IMR-90 (cell line): Measurements from ENCODE around the gene MAP1LC3A. TPM values are rescaled to one million over a fixed set of nuclear protein-coding genes. Genes with fewer than 3 reads are reported as not detected.

Experiments
- ATAC-seq: fragments of 200-7000 bp; cut with Tn5 transposase; 2 replicates; pipeline ENCODE4 v1.9.1; 2020; ENCODE audit warnings: low read depth, mild to moderate bottlenecking, moderate library complexity
- BruUV-seq: library from RNA; stranded (reverse); fragments of 400-500 nt; replicated peaks from 2 replicates; lab custom pipeline; 2021; lab: Mats Ljungman, UMichigan
- CTCF ChIA-PET: fragments of 300-600 bp; formaldehyde crosslinking; extraction: SDS; loops from one replicate; lab custom pipeline; 2021; ENCODE audit warnings: antibody characterized with exemption; lab: Yijun Ruan, JAX
- POLR2A ChIA-PET: fragments of 300-600 bp; sonication (Branson Sonifier 250); formaldehyde crosslinking; loops from one replicate; lab custom pipeline; 2022; ENCODE audit warnings: antibody characterized with exemption; ENCODE audit not compliant: unreplicated experiment; lab: Charles Lee
- DNase-seq: peaks from one replicate; pipeline ENCODE4 v3.0.0; 2013
- H2AFZ ChIP-seq: replicated peaks from 2 replicates; pipeline ENCODE3; 2013; ENCODE audit warnings: low read length, mild to moderate bottlenecking; ENCODE audit not compliant: poor library complexity
- H2AK5ac ChIP-seq: 2 replicates; pipeline ENCODE4 v1.6.1; 2013; ENCODE audit warnings: low read depth, low read length, inconsistent platforms
- H2AK9ac ChIP-seq: replicated peaks from 2 replicates; pipeline ENCODE3; 2013; ENCODE audit warnings: mild to moderate bottlenecking, low read depth, low read length, moderate library complexity; ENCODE audit not compliant: poor library complexity
- H2BK120ac ChIP-seq: 2 replicates; pipeline ENCODE4 v1.6.1; 2013; ENCODE audit warnings: low read depth, low read length, inconsistent platforms
- H2BK15ac ChIP-seq: 3 replicates; pipeline ENCODE4 v1.6.1; 2013; ENCODE audit warnings: low read depth, low read length, inconsistent platforms
- H2BK20ac ChIP-seq: 2 replicates; pipeline ENCODE4 v1.6.1; 2013; ENCODE audit warnings: low read depth, mild to moderate bottlenecking, inconsistent platforms, low read length, moderate library complexity
- H2BK5ac ChIP-seq: 2 replicates; pipeline ENCODE4 v1.6.1; 2013; ENCODE audit warnings: mild to moderate bottlenecking, low read depth, low read length, inconsistent platforms; ENCODE audit not compliant: poor library complexity, severe bottlenecking
- H3K14ac ChIP-seq: replicated peaks from 2 replicates; pipeline ENCODE4 v1.6.1; 2013; ENCODE audit warnings: low read depth, low read length, inconsistent platforms
- H3K18ac ChIP-seq: 2 replicates; pipeline ENCODE4 v1.6.1; 2013; ENCODE audit warnings: low read depth, low read length, control low read depth
- H3K23ac ChIP-seq: 2 replicates; pipeline ENCODE4 v1.6.1; 2013; ENCODE audit warnings: low read depth, low read length, inconsistent platforms
- H3K27ac ChIP-seq: 2 replicates; pipeline ENCODE4 v1.5.1; 2013; ENCODE audit warnings: mild to moderate bottlenecking, control low read depth, low read length; ENCODE audit not compliant: insufficient read depth
- H3K27me3 ChIP-seq: 2 replicates; pipeline ENCODE4 v1.6.1; 2013; ENCODE audit warnings: low read length; ENCODE audit not compliant: control insufficient read depth, insufficient read depth
- H3K36me3 ChIP-seq: 2 replicates; pipeline ENCODE4 v1.6.1; 2013; ENCODE audit warnings: low read length, mixed read lengths; ENCODE audit not compliant: control insufficient read depth, insufficient read depth
- H3K4ac ChIP-seq: 2 replicates; pipeline ENCODE4 v1.6.1; 2013; ENCODE audit warnings: low read depth, low read length, inconsistent platforms
- H3K4me1 ChIP-seq: 2 replicates; pipeline ENCODE4 v1.6.1; 2013; ENCODE audit warnings: low read length, mixed read lengths; ENCODE audit not compliant: control insufficient read depth, insufficient read depth
- H3K4me2 ChIP-seq: 2 replicates; pipeline ENCODE4 v1.6.1; 2013; ENCODE audit warnings: low read depth, mild to moderate bottlenecking, control low read depth, low read length, moderate library complexity
- H3K4me3 ChIP-seq: 2 replicates; pipeline ENCODE4 v1.5.1; 2013; ENCODE audit warnings: low read depth, mild to moderate bottlenecking, control low read depth, low read length, moderate library complexity; ENCODE audit not compliant: insufficient read depth
- H3K56ac ChIP-seq: 2 replicates; pipeline ENCODE4 v1.6.1; 2013; ENCODE audit warnings: low read length, inconsistent platforms; ENCODE audit not compliant: insufficient read depth; ENCODE audit errors: extremely low read depth
- H3K79me1 ChIP-seq, 2 experiments: 2 replicates each; pipeline ENCODE4 v1.6.1; 2013; ENCODE audit warnings: low read length in 2 of 2, inconsistent platforms in 1 of 2, low read depth in 1 of 2
- H3K9ac ChIP-seq: 2 replicates; pipeline ENCODE4 v1.6.1; 2013; ENCODE audit warnings: low read depth, low read length, control low read depth
- H3K9me1 ChIP-seq: 2 replicates; pipeline ENCODE4 v1.6.1; 2013; ENCODE audit warnings: low read length, inconsistent platforms; ENCODE audit not compliant: insufficient read depth
- H3K9me3 ChIP-seq: 2 replicates; pipeline ENCODE4 v1.6.1; 2013; ENCODE audit warnings: low read length; ENCODE audit not compliant: control insufficient read depth, insufficient read depth
- H4K20me1 ChIP-seq: 2 replicates; pipeline ENCODE4 v1.6.1; 2013; ENCODE audit warnings: low read length, inconsistent platforms; ENCODE audit not compliant: insufficient read depth
- H4K5ac ChIP-seq: 2 replicates; pipeline ENCODE4 v1.6.1; 2013; ENCODE audit warnings: mild to moderate bottlenecking, low read depth, low read length, control low read depth
- H4K8ac ChIP-seq, 2 experiments: 2 replicates each; pipeline ENCODE4 v1.6.1; 2013; ENCODE audit warnings: low read depth in 2 of 2, low read length in 2 of 2, control low read depth in 1 of 2, inconsistent platforms in 1 of 2
- H4K91ac ChIP-seq: 2 replicates; pipeline ENCODE4 v1.6.1; 2013; ENCODE audit warnings: low read depth, low read length, inconsistent platforms; ENCODE audit not compliant: insufficient read depth
- BHLHE40 ChIP-seq: fragments of 150-350 bp; IDR thresholded peaks from 2 replicates; pipeline ENCODE4 v1.6.1; 2016; ENCODE audit warnings: mild to moderate bottlenecking, low read depth, low read length
- CEBPB ChIP-seq: IDR thresholded peaks from 2 replicates; pipeline ENCODE4 v1.6.1; 2012; ENCODE audit warnings: low read depth, low read length, improper control_type of control experiment
- CHD1 ChIP-seq: IDR thresholded peaks from 2 replicates; pipeline ENCODE4 v1.6.1; 2012; ENCODE audit warnings: low read depth, low read length, improper control_type of control experiment
- FOS ChIP-seq: fragments of 150-350 bp; IDR thresholded peaks from 2 replicates; pipeline ENCODE4 v1.6.1; 2016; ENCODE audit warnings: low read depth, low read length
- MAFK ChIP-seq: IDR thresholded peaks from 2 replicates; pipeline ENCODE4 v1.6.1; 2012; ENCODE audit warnings: low read depth, low read length, improper control_type of control experiment
- MAZ ChIP-seq: IDR thresholded peaks from 2 replicates; pipeline ENCODE4 v1.6.1; 2012; ENCODE audit warnings: low read depth, mild to moderate bottlenecking, low read length, improper control_type of control experiment, moderate library complexity, borderline replicate concordance
- MXI1 ChIP-seq: IDR thresholded peaks from 2 replicates; pipeline ENCODE4 v1.6.1; 2012; ENCODE audit warnings: low read depth, mild to moderate bottlenecking, low read length, moderate library complexity, borderline replicate concordance
- NFE2L2 ChIP-seq: fragments of 150-350 bp; IDR thresholded peaks from 2 replicates; pipeline ENCODE4 v1.6.1; 2016; ENCODE audit warnings: low read depth, mild to moderate bottlenecking, low read length
- POLR2A ChIP-seq: IDR thresholded peaks from 2 replicates; pipeline ENCODE4 v1.6.1; 2012; ENCODE audit warnings: mild to moderate bottlenecking, low read depth, low read length
- RAD21 ChIP-seq: IDR thresholded peaks from 2 replicates; pipeline ENCODE4 v1.6.1; 2012; ENCODE audit warnings: low read length, improper control_type of control experiment
- RCOR1 ChIP-seq: IDR thresholded peaks from 2 replicates; pipeline ENCODE4 v1.6.1; 2012; ENCODE audit warnings: mild to moderate bottlenecking, low read length, improper control_type of control experiment; ENCODE audit not compliant: insufficient replicate concordance
- RFX5 ChIP-seq: IDR thresholded peaks from 2 replicates; pipeline ENCODE4 v1.8.0; 2012; ENCODE audit warnings: low read depth, mild to moderate bottlenecking, low read length, moderate library complexity
- SMC3 ChIP-seq: fragments of 150-350 bp; IDR thresholded peaks from 2 replicates; pipeline ENCODE4 v1.6.1; 2016; ENCODE audit warnings: low read depth, mild to moderate bottlenecking, antibody characterized with exemption, low read length, moderate library complexity
- WGBS, 2 experiments: methylation state at CpG; one replicate each; pipeline versions ENCODE4 v1.1.5 to v1.1.7; 2013; ENCODE audit warnings: missing lambda C conversion rate in 2 of 2; ENCODE audit not compliant: insufficient read length in 1 of 2; ENCODE audit errors: extremely low coverage in 2 of 2; 5-methylcytosine and 5-hydroxymethylcytosine counted together
- dilution Hi-C: fragments of 300-500 bp; cut with HindIII; formaldehyde crosslinking; loops from one replicate; pipeline ENCODE4 v1.14.3; 2018; ENCODE audit warnings: low sequenced_read_pairs; ENCODE audit not compliant: unreplicated experiment
- in situ Hi-C: fragments of 300-500 bp; cut with MboI; formaldehyde crosslinking; loops from 3 replicates; pipeline ENCODE4 v1.14.3; 2019; ENCODE audit warnings: low sequenced_read_pairs, inconsistent platforms, mixed read lengths
- intact Hi-C: fragments of 100-400 bp; cut with micrococcal nuclease; formaldehyde crosslinking; loops from 2 replicates; pipeline ENCODE4 v1.10.0; 2022
- polyA plus RNA-seq, 3 experiments: library from polyadenylated mRNA; depleted of rRNA; stranded (reverse); fragments of >200 nt; gene quantifications; 2 replicates each; pipeline ENCODE4 v1.2.3, GENCODE V29; 2012; ENCODE audit warnings: low replicate concordance in 1 of 3
- total RNA-seq: library from RNA; depleted of rRNA; stranded (reverse); fragments of >200 nt; gene quantifications from 2 replicates; pipeline ENCODE4 v1.2.3, GENCODE V29; 2012
- TF ChIP-seq, protein P1 (sequence below): fragments of 150-350 bp; IDR thresholded peaks from 2 replicates; pipeline ENCODE4 v1.6.1; 2016; ENCODE audit warnings: low read depth, mild to moderate bottlenecking, low read length, moderate library complexity, borderline replicate concordance
- TF ChIP-seq, protein P2 (sequence below): fragments of 150-350 bp; IDR thresholded peaks from 2 replicates; pipeline ENCODE4 v1.6.1; 2017; ENCODE audit warnings: mild to moderate bottlenecking, antibody characterized with exemption, low read length, low read depth
- TF ChIP-seq, protein P3 (sequence below): conservative IDR thresholded peaks from 2 replicates; pipeline ENCODE4 v1.5.1; 2012; ENCODE audit warnings: mild to moderate bottlenecking, low read depth, low read length, improper control_type of control experiment

Gene MAP1LC3A
- total and polyA plus RNA-seq, 2 of the 4 experiments (the other 2 are of a cell fraction) = 10.0 to 39.7 TPM

DNA sequence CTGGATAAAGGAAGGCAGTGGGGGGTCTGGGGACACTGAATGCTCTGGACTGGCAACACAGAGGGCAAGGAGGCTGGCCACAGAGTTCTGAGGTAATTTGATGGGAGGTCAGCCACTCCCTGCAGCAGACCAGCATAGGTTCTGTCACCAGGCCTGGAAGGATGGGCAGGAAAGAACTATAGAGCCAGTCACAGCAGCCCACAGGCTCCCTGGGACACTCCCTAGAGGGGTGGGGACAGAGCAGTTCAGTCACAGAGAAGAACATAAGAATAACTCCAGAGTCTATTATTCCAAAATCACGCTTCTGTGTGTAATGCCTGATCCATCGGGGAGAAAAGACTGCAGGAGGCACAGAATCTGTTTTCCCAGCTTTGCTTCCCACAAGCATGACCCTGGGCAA, 22.7 kb upstream of the MAP1LC3A start:
- TF ChIP-seq, protein P1, sequence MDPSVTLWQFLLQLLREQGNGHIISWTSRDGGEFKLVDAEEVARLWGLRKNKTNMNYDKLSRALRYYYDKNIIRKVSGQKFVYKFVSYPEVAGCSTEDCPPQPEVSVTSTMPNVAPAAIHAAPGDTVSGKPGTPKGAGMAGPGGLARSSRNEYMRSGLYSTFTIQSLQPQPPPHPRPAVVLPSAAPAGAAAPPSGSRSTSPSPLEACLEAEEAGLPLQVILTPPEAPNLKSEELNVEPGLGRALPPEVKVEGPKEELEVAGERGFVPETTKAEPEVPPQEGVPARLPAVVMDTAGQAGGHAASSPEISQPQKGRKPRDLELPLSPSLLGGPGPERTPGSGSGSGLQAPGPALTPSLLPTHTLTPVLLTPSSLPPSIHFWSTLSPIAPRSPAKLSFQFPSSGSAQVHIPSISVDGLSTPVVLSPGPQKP = no peak
- TF ChIP-seq RCOR1 (no peak), MAZ (no peak), MXI1 (no peak), RFX5 (no peak), CHD1 (no peak), POLR2A (no peak), SMC3 (no peak), NFE2L2 (no peak), CEBPB (no peak), MAFK (no peak), BHLHE40 (no peak), FOS (no peak), RAD21 (no peak)
- TF ChIP-seq, protein P2, sequence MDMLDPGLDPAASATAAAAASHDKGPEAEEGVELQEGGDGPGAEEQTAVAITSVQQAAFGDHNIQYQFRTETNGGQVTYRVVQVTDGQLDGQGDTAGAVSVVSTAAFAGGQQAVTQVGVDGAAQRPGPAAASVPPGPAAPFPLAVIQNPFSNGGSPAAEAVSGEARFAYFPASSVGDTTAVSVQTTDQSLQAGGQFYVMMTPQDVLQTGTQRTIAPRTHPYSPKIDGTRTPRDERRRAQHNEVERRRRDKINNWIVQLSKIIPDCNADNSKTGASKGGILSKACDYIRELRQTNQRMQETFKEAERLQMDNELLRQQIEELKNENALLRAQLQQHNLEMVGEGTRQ = no peak
- TF ChIP-seq, protein P3, sequence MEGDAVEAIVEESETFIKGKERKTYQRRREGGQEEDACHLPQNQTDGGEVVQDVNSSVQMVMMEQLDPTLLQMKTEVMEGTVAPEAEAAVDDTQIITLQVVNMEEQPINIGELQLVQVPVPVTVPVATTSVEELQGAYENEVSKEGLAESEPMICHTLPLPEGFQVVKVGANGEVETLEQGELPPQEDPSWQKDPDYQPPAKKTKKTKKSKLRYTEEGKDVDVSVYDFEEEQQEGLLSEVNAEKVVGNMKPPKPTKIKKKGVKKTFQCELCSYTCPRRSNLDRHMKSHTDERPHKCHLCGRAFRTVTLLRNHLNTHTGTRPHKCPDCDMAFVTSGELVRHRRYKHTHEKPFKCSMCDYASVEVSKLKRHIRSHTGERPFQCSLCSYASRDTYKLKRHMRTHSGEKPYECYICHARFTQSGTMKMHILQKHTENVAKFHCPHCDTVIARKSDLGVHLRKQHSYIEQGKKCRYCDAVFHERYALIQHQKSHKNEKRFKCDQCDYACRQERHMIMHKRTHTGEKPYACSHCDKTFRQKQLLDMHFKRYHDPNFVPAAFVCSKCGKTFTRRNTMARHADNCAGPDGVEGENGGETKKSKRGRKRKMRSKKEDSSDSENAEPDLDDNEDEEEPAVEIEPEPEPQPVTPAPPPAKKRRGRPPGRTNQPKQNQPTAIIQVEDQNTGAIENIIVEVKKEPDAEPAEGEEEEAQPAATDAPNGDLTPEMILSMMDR = no peak
- H2AFZ ChIP-seq = no peak overlapping the region
- dilution Hi-C loops = no loop called here
- H4K5ac ChIP-seq = no peak overlapping the region
- no peak overlapping the region for H3K56ac ChIP-seq
- H3K36me3 ChIP-seq = peaks cover 74% of the 10 kb centered on the region
- H3K23ac ChIP-seq = no peak overlapping the region
- no peak overlapping the region for H2BK5ac ChIP-seq
- peaks cover 28 to 70% of the 10 kb centered on the region in 2 experiments for H3K79me1 ChIP-seq
- intact Hi-C loops = loop anchor here (5.0 kb wide), 1 partner anchor 171 kb away; no protein-coding TSS in a partner anchor
- WGBS, 2 experiments = no CpG with 5 or more reads among the region's 2 CpGs
- no peaks in the 10 kb centered on the region for H3K4me1 ChIP-seq
- no peak overlapping the region for H3K18ac ChIP-seq
- H3K4ac ChIP-seq = no peak overlapping the region
- H2BK20ac ChIP-seq = no peak overlapping the region
- no peaks in the 10 kb centered on the region for H3K9me3 ChIP-seq
- POLR2A ChIA-PET = no interaction called here
- no peak overlapping the region for H2AK5ac ChIP-seq
- in situ Hi-C loops = no loop called here
- BruUV-seq = no TSS peak
- H3K27ac ChIP-seq = no peak overlapping the region
- no peak overlapping the region for H2AK9ac ChIP-seq
- H4K8ac ChIP-seq = no peak overlapping the region
- ATAC-seq = no peak
- peaks cover 26% of the 10 kb centered on the region for H4K20me1 ChIP-seq
- H3K27me3 ChIP-seq = no peaks in the 10 kb centered on the region
- H3K9ac ChIP-seq = no peak overlapping the region
- CTCF ChIA-PET = no interaction called here
- no peak overlapping the region for H4K91ac ChIP-seq
- H3K14ac ChIP-seq = no peak overlapping the region
- no peak overlapping the region for H3K4me2 ChIP-seq
- no peak overlapping the region for H2BK120ac ChIP-seq
- no peak overlapping the region for H3K4me3 ChIP-seq
- DNase-seq = no peak
- H3K9me1 ChIP-seq = peaks cover 13% of the 10 kb centered on the region
- no peak overlapping the region for H2BK15ac ChIP-seq
